NCI-H774 (cell line): ENCODE results near the gene AK5.

Experiments
- DNase-seq: peaks from one replicate; lab custom pipeline; 2025; lab: John Stamatoyannopoulos, UW

The AK5 gene, protein sequence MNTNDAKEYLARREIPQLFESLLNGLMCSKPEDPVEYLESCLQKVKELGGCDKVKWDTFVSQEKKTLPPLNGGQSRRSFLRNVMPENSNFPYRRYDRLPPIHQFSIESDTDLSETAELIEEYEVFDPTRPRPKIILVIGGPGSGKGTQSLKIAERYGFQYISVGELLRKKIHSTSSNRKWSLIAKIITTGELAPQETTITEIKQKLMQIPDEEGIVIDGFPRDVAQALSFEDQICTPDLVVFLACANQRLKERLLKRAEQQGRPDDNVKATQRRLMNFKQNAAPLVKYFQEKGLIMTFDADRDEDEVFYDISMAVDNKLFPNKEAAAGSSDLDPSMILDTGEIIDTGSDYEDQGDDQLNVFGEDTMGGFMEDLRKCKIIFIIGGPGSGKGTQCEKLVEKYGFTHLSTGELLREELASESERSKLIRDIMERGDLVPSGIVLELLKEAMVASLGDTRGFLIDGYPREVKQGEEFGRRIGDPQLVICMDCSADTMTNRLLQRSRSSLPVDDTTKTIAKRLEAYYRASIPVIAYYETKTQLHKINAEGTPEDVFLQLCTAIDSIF

DNA sequence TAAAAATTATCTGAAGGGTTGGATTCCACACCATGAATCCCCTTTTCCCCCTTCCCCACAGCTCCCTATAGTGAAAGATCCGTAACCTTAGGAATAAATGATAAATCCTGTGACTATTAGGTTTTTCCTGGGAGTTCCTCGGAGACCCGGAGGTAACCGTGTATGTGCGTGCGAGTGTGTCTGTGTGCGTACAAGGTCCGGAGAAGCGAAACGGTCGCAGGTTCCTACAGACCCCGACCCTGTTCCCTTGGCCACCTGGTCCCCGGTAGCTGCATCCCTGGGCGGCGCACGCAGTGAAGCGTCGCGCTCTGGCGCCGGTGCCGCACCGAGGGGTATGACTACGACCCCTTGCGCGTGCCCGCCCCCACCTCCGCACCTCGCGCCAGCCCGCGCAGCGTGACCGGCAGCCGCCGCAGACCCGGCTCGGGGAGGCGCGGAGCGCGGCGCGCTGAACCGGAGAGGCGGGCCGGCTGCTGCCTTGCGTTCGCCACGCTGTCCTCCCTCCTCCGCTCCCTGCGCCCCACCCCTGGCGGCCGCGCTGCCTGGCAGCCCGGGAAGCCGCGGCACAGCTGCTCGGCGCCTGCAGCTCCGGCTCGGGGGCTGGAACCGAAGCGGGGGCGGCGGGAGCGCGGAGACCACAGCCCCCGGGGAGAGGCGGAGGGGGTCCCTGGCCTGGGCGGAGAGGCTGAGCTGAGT lies at the start of gene AK5:
TSS of gene AK5 (plus strand) at position 529 of the 696 bp plus-strand sequence. CDS start 295 bp downstream, outside the sequence.
- peak; percentile 18 for DNase-seq

DNA sequence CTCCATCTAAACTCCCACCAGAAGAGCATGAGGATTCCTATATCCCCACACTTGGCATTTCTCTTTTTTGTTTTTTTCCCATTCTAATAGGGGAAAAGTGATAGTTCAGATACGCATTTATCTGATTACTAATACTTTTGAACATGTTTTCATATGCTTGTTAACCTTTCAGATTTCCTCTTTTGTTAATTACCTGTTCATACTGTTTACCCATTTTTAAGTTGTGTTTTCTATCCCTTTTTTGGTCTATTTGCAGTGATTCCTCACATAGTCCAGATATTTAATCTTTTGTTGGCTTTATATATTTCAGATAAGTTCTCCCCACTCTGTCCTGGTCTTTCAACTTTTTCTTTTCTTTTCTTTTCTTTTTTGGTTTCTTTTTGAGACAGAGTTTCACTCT lies 49.0 kb upstream of the AK5 start:
- DNase-seq = no peak

DNA sequence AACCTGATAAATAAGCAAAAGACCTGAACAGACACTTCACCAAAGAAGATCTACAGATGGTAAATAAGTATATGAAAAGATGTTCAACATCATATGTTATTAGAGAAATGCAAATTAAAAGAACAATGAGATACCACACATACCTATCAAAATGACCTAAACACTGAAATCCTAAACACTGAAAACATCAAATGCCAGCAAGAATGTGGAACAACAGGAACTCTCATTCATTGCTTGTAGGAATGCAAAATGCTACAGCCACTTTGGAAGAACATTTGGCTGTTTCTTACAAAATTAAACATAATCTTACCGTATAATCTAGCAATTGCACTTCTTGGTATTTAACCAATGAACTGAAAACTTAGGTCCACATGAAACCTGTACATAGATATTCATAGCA lies 47.7 kb upstream of the AK5 start:
- DNase-seq = no peak

DNA sequence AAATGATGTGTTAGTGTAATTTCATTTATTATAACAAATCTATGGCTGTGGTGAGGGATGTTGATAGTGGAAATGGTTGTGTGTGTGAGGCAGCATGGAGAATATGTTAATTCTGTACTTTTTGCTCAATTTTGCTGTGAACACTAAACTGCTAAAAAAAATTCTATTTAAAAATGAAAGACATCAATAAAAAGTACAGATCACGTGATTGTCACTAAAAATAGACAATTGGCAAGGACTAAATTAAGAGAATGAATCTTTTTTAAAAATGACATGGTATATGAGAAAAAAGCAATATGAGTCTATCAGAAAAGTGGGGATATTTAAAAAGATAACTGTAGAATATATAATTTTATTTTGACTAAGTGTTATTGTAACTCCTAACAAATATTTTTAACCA lies 46.9 kb upstream of the AK5 start:
- no peak for DNase-seq

DNA sequence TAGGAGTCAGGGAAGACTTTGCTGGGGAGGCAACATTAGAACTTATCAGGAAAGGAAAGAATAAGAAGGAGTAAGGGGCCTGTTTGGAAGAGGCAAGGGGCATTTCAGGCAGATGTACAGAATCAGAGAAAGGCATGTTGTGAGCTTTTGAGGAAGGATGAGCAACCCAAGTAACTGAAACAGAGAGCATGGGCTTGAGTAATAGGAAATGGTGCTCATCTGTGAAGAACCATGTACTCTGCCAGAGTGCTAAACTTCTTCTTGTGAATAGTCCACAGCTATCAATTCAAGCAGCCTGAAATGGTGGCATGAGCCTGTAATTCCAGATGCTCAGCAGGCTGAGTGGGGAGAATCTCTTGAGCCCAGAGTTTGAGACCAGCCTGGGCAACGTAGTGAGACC lies 43.4 kb upstream of the AK5 start:
- no peak for DNase-seq

DNA sequence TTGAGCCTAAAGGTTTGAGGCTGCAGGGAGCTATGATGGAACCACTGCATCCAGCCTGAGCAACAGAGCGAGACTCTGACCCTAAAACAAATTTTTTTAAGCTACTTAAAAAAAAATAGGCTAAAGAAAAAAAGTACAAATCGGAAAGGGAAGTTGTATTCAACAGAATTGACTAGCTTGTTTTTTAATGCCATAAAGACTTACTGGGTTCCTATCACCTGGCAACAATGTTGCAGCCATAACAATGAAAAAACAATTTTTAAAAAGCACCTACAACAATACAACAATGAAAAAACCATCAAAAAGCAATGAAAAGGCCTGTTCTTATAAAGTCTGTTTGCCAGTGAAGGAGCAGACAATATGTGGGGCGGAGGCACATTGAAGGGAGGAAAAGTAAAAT lies 42.5 kb upstream of the AK5 start:
- DNase-seq = no peak

DNA sequence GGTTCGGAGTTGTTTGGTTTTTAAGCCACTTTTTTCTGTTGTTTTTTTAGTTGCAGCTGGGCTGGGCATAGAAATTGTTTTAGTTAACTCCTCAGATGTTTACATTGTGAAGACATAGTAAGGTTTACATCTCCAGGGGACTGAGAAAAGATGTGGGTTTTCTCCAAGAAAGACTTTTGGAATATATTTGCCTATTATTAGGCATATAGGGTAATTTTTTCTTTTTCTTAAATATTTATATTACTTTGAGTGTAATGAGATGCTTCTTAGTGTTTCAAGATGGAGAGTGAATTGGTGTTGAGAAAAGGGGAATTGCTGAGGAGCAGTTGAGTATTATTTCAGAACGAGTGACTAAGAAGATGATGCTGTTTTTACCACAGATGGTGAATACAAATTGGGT lies 36.0 kb upstream of the AK5 start:
- no peak for DNase-seq

DNA sequence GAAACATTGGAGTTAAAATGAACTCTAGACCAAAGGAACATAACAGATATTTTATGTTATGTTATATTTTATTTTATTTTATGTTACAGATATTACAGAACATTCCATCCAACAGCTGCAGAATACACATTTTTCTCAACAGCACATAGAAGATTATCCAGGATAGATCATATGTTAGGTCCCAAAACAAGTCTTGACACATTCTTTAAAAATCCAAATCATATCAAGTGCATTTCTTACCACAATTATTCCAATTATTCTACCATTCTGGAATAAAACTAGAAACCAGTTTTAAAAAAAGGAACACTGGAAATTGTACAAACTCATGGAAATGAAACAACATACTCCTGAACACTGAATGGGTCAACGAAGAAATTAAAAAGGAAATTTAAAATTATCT lies 31.7 kb upstream of the AK5 start:
- no peak for DNase-seq

DNA sequence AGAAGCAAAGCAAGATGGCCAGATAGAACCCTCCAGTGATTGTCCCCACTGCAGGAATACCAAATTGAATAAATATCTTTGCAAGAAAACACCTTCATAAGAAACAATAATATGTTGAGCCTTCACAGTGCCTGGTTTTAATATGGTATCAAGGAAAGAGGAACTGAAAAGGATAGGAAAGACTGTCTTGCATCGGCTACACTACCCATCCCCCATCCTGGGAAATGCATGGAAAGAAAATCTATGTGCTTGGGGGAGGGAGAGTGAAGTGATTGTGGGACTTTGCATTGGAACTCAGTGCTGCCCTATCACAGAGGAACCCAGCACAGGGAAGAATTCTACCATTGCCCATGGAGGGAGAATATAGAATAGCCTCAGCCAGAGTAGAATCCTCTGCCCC lies 28.6 kb upstream of the AK5 start:
- no peak for DNase-seq

DNA sequence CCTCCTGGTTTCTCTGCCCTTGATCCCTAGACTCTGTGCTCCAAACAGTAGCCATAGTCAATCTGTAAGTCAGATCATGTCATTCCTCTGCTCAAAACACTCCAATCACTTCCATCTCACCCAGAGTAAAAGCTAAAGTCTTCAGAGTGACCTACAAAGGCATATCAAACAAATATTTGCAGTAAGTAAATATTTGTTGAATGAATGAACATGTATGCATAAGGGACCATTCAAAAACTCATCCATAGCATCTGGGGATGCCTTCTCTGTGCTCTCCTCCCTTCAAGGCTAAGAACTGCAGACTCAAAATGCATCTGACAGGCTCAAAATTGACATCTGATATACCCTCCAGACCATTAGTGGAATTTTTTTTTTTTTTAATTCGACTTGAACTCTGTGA lies 18.1 kb upstream of the AK5 start:
- DNase-seq = no peak

DNA sequence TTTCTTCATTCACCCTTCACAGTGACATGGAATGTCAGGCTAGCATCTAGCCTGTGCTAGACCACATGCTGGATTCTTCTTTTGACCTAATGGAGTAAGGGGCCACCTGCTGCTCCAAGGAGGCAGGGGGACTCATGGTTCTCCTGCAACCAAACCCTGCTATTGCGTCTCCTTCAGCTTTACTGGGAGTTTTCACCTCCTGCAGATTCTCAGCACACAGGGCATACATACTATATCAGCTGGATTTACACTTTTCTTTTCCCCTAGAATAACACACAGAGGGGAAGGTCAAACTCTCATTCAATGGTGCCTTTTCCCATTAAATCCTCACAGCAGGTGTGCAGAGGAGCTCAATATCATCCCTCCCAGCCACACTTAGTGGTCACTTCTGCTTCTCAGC lies 16.6 kb upstream of the AK5 start:
- no peak for DNase-seq

DNA sequence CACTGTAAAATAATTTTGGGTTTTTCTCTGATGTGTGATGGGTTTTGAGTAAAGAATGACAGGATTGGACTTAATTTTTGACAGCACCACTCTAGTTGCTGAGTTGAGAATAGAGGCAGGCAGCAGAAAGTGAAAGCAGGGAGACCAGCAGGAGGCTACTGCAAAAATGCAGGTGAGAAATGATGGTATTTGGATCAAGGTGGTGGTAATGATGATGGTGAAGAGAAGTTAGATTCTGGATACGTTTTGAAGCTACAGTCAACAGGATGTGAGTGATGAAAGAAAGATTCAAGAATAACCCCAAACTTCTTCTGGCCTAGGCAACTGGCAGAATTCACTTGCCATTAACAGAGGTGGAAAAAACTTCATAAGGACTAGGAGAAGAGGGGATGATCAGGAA lies 14.8 kb upstream of the AK5 start:
- DNase-seq = no peak

DNA sequence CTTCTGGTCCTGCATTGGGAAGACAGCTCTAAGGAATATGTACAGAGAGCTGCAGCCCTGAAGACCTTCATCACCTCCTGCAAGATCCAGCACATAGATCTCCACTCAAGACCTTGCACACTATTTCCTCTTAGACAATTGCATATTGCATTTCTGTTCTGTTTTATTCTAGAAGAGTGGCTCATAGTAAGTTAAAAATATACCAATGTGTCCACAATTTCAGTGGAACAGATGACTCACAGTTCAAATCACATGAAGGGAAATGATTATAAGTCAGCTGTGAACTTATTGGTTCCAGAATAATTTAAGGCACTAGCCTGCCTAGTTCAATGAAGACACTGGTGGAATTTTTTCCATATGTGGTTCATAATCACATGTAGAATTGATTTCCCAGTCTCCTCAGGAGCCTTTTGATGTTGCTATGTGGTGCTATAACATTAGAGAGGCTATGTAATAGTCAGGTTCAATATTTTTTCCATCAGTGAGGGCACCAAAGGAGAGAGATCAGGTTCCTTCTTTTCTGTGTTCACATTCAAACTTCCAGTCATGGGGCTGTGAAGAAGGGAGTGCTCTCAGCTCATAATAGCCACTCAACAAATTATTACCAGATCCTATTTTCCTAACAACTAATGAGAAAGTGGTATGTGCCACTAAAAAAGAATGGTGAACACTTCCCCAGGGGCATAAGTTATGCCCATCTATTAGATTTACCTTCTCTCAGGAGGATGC lies 9.8 kb upstream of the AK5 start:
- no peak for DNase-seq

DNA sequence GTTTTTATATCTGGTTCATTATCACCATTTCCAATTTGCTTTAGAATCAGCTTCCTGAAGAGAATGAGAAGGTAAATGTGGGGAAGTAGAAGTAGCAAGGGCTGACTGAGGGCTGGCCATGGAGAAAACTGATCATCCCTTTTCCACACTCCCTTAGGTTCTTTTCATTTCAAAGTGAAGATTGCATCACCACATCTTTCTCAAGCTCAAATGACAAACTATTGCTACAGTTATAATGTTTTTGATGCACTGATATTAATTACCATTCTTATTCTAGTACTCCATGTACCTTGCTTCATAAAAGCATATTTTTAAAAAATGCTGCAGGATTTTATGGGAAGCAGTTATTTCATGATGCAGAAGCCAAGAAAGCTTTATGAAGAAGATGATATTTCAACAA lies 7.9 kb upstream of the AK5 start:
- DNase-seq = no peak

DNA sequence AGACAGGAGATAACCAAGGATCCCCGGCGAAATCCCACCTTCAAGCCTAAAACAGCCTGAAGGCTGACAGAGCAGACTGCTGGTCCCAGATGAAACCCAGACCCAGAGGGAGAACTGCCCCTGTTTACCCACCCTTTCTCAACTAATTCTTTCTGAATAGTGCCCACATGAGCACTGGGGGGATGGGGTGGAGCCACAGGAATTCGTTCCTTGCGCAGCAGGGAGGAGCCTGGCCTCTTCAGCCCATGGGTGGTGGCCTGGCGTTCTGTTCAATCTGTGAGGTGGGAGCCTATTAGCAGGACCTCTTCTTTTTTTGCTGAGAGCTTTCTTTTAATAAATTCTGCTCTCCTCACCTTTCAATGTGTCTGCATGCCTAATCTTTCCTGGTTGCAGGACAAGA lies 6.6 kb upstream of the AK5 start:
- no peak for DNase-seq

DNA sequence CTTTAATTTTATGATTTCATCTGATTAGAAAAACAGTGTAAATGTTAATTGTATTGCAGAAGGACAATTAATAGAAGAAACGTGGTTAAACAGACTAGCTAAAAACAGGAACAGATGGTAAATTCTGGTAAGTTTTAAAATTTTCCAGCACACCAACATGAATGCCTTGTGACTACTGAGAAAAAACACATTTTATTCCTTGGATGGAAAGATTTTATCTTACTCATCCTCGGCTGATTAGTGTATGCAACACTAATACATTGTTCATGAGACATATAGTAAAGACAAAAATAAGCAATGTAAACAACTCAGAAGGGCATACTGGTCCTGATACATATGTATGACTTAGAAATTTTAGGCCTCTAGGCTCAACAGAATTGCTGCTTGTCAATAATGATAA lies 4.9 kb upstream of the AK5 start:
- DNase-seq = no peak

DNA sequence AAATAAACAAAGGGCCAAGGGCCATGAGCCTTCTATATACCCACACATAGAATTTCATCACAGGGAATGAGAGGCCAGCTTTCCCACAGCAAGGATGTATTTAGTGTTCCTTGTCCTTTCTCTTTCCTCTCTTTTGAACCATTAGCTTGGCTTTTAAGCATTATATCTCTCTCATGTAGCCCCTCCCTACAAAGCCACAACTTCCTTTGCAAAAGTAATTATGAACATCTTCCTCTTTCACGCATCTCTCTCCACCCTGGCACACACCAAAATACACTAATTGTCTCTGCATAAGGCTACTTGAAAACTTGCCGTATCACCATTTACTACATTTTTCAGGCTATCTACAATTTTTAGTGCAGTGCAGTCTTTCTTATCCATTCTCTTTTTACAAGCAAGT lies 1.9 kb upstream of the AK5 start:
- DNase-seq = no peak

DNA sequence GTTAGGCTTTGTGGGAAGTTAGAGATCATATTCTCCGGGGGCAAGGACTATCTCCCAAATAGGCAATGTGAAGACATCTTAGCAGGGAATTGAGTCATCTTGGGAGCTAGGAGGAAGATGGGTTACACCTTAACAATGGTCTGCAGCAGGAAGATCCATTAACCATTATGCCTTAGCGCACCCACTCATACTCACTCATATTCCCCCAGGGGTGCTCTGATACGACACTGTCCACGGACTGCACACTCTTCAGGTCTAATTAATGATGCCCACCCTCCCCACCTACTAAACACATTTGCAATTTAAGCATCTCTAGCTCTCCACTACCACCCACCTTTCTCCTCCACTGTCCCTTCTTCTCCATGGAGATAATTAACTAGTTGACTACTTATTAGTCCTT lies 857 bp upstream of the AK5 start:
- no peak for DNase-seq

DNA sequence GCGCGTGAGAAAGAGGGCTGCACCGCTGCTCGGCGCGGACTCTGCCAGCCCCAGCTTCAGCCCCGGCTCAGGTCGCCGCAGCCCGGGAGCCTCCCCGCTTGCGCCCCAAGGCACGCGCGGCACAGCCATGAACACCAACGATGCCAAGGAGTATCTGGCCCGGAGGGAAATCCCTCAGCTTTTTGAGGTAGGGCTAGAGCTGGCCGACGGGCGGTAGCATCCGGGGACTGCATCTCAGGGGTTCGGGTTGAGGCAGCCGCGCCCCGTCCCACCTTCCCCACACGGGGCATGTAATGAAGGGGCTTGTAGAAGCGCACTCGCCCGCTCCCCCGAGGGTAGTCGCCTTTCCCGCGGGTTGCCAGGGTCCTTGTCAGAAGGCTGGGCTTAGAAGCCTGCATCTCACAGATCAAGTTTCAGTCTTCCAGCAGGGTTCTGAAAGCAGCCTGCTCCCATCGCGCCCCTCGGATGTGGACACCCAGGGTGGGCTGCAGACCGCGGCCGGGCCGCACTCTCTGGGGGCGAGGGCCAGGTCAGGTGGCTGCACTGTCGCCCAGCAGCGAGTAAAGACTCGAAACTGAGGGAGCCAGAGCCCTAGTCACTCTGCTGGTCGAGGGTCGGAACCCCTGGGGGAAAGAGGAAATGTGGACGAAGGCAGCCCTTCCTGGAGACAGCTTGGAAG lies 507 bp downstream of the AK5 start:
- no peak for DNase-seq

DNA sequence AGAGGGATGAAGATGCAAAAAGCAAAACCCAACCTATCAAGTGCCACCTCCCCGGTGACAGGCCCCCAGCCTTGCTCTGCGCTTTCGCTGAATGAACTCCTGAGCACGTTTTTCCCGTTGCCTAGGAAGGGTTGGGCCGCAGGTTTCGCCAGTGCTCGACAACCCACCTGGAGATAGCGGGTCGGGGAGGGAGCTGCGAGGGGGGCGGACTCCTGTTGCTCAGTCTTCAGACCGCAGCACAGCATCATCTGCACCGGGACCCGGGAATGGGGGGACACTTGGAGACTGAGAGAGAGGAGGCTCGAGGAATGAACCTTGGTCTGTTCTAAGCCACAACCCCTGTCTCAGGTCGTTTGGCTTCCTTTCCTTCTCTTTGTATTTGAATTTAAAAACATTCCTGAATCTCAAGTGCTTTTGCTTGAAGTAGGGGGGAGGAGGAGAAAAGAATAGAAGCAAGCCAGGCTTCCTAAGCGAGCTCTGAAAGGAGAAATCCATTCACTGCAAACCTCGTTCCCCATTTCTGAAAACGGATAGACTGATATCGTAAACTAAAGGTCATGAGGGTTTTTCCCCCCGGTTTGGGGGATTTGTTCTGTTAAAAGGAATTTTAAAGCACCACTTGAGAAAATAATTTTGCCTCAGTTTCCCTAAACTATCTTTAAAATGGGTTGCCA lies 1.2 kb downstream of the AK5 start:
- peak; percentile 34 for DNase-seq

DNA sequence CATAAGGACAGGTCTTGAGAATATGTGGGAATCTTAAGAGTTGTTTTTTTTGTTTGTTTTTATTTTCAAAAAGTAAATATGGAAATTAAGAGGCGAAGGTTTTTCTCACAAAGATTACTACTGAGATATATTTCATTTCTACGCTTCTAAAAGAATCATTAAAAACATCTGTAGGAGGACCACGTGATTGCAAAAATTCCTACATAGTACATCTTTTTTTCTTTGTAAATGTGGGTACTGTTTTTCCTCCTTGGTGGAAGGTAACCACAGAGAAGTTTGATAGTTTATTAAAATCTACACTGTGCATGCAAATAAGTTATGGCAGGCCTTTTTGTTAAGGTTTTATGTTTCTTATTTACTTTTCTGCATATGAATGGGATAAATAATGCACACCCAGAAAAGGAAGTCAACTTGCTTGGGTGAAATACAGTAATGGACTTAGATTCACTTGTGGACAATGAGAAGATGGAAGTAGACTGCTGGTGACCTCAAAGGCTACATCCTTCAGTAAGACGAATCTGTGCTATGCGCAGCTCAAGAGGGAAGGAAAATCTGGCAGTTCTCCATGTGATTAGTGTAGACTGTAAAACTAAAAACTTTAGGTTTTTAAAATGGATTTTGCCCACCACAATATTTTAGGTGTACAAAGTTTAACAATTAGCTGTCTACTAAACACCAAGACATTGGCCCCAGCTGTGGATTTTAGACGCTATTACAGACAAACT lies 2.0 kb downstream of the AK5 start:
- DNase-seq = no peak
